ENCODE data around the gene SERPINA5.

DNA sequence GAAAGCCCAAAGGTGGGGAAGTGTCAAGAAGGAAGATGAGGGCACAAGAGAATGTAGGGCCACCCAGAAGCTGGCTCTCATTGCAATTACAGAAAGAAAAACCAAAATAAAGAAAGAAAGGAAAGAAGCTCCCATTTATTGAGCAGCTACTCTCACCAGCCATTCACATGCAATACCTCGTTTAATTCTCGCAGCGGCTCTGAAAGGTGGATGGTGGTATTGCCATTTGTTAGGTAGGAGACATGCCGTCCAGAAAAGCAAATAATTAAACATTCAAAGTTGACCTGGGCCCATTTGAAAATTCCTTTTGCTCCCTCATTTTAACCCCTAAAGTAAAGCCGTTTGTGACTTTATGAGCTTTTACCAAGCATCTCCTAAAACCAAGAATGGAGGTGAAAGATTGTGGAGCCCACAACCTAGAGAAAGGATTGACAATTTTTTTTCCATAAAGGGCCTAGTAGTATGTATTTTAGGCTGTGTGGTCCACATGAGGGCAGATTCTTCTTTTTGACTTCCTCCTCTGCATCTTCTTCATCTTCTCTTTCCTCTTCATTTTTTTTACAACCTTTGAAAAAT lies 36.2 kb downstream of the SERPINA5 start:
- TF ChIP-seq EP300 (IDR thresholded peaks at IDR 0.05) (no peak), POLR2A (IDR thresholded peaks at IDR 0.05) (no peak)
- TF ChIP-seq, protein P1, sequence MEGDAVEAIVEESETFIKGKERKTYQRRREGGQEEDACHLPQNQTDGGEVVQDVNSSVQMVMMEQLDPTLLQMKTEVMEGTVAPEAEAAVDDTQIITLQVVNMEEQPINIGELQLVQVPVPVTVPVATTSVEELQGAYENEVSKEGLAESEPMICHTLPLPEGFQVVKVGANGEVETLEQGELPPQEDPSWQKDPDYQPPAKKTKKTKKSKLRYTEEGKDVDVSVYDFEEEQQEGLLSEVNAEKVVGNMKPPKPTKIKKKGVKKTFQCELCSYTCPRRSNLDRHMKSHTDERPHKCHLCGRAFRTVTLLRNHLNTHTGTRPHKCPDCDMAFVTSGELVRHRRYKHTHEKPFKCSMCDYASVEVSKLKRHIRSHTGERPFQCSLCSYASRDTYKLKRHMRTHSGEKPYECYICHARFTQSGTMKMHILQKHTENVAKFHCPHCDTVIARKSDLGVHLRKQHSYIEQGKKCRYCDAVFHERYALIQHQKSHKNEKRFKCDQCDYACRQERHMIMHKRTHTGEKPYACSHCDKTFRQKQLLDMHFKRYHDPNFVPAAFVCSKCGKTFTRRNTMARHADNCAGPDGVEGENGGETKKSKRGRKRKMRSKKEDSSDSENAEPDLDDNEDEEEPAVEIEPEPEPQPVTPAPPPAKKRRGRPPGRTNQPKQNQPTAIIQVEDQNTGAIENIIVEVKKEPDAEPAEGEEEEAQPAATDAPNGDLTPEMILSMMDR (IDR thresholded peaks at IDR 0.05): no peak
